ENCODE results near the gene GRIK2.

Gene GRIK2

DNA sequence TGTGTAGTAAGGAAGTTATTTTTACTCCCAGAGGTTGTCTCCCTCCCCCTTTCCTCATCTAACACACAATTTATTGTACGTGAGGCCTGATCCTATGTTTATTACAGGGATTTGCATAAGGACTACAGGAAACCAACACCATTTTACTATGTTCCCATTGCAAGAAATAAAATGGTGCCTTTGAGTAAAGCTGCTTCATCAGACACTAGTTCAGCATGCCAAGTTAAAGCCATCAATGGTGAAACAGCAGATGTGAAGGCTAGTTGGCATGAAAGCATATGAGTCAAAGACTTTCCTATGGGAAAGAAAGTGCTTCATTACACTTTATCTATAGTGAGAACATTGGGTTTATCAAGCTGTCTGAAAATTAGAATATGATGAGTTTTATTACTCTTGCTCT, 543.0 kb downstream of the GRIK2 start:
- no peak for FAIRE-seq
- no peak for DNase-seq (ENCODE audit: insufficient read length, low spot score)

GRCh38 chr6:101937108-101937507, 543.6 kb downstream of the GRIK2 start:
- no peak for FAIRE-seq
- no peak for DNase-seq (ENCODE audit: insufficient read length, low spot score)

- no peak for DNase-seq (ENCODE audit: insufficient read length, low spot score)
Measured at GRCh38 chr6:101940391-101940790, 546.9 kb downstream of the GRIK2 start.

GRCh38 chr6:101956961-101957360, 563.5 kb downstream of the GRIK2 start:
- FAIRE-seq: no peak
- DNase-seq (ENCODE audit: insufficient read length, low spot score): no peak

More at GRCh38 chr6:101940391-101940790, 546.9 kb downstream of the GRIK2 start:
- no peak for FAIRE-seq

- DNase-seq (ENCODE audit: insufficient read length, low spot score) (no peak), FAIRE-seq (no peak)
Measured at GRCh38 chr6:101961357-101961756, 567.8 kb downstream of the GRIK2 start.

GRCh38 chr6:101980924-101981323, 587.4 kb downstream of the GRIK2 start:
- FAIRE-seq: no peak
- DNase-seq (ENCODE audit: insufficient read length, low spot score): no peak

GRCh38 chr6:101986476-101986875, 593.0 kb downstream of the GRIK2 start:
- FAIRE-seq: no peak

GRCh38 chr6:101992286-101992685, 598.8 kb downstream of the GRIK2 start:
- FAIRE-seq (no peak), DNase-seq (ENCODE audit: insufficient read length, low spot score) (no peak)

More at GRCh38 chr6:101986476-101986875, 593.0 kb downstream of the GRIK2 start:
- DNase-seq (ENCODE audit: insufficient read length, low spot score): no peak

DNA sequence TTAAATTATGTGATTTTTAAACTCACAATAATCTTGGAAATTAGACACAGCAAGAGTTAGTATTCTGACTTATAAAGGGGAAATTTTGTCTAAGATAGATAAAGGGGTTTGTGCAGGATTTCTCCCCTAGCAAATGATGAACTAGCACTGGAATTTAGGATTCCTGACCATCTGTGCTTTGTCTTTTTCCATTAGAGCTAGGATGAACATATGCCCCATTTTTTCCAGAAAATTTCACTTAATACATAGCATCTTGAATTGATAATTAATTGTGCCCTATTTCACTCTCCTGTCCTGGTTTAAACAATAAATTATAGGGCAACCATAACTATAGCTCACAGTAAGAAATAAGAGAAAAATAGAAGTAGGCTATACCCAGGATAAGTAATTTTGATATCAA, 601.0 kb downstream of the GRIK2 start:
- FAIRE-seq (no peak), DNase-seq (ENCODE audit: insufficient read length, low spot score) (no peak)

GRCh38 chr6:102015431-102015830, 621.9 kb downstream of the GRIK2 start:
- DNase-seq (ENCODE audit: insufficient read length, low spot score) (no peak), FAIRE-seq (no peak)

- no peak for FAIRE-seq
Measured at GRCh38 chr6:102022281-102022680, 628.8 kb downstream of the GRIK2 start.

DNA sequence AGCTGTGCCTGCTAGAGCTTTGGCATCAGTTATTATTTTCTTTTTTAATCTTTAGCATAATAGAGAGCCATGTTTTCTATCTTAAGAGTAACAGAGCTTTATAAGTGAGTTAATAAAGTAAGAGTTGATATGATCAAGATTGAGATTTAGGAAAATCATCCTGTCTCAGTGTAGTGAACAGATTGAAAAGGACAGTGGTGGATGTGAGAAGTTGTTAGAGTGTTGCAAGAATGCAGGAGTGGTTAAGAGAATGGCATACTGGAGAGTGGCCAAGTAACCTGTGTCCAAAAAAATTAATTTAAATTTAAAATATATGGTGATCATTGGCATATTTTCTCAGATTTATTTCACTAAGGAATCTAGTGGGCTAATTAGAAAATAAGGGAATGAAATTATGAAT, 629.3 kb downstream of the GRIK2 start:
- DNase-seq (ENCODE audit: insufficient read length, low spot score): no peak
- no peak for FAIRE-seq

More at GRCh38 chr6:102022281-102022680, 628.8 kb downstream of the GRIK2 start:
- DNase-seq (ENCODE audit: insufficient read length, low spot score): no peak

- DNase-seq (ENCODE audit: insufficient read length, low spot score) (no peak), FAIRE-seq (no peak)
Measured at GRCh38 chr6:102023977-102024657, 630.6 kb downstream of the GRIK2 start.

GRCh38 chr6:102026649-102027048, 633.1 kb downstream of the GRIK2 start:
- DNase-seq (ENCODE audit: insufficient read length, low spot score): no peak
- no peak for FAIRE-seq

DNA sequence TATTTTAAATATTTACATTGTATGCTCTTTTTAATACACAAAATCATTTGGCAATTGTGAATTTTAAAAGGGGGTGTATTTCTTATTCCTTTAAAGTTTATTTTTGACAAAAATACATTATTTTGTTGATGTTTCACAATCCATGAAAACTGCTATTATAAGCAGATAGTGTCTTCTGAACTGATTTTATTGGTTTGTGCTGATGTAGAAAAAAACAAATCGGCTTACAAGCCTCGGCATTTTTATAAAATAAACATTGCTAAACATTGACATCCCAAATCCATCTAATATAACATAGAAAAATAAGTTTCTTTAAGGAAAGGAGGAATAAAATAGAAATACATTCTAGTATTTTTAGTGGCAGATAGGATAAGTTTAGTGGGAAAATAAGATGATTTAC, 634.7 kb downstream of the GRIK2 start:
- FAIRE-seq (no peak), DNase-seq (ENCODE audit: insufficient read length, low spot score) (no peak)

GRCh38 chr6:102038964-102039363, 645.5 kb downstream of the GRIK2 start:
- DNase-seq (ENCODE audit: insufficient read length, low spot score) (no peak), FAIRE-seq (no peak)

DNA sequence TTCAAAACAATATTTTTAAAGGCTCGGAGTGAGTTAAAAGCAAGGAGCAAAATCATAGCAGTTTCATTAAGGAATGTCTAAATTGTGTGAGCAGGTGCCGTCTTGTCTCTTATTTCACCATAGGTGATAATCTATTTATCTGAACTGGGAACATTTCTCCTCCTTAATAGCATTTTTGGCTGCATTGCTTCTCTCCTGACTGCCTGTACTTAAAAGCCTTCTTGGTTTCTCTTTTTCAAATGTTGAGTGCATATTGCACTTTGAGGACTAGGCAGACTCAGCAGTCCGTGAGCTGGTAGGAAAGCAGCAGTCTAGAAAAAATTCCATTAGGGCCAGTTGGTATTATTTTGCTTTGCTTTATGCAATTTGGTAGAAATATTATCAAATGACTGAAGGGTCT, 645.9 kb downstream of the GRIK2 start:
- FAIRE-seq: no peak
- no peak for DNase-seq (ENCODE audit: insufficient read length, low spot score)

DNA sequence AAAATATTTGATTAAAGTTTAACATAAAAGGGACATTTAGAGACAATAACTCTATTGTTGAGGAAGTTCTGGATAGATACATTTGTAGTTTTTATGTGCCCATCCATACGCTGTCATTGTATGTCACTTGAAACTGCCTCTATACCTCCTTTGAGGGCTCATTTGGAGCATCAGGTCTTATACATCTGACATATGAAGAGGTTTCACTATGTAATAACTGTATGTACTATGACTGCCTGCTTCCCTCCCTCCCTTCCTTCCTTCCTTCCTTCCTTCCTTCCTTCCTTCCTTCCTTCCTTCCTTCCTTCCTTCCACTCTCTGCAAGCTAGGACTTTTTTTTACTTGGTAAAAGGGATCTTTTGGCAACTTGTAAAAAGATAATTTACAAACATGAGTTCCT, 657.5 kb downstream of the GRIK2 start:
- DNase-seq (ENCODE audit: insufficient read length, low spot score) (no peak), FAIRE-seq (no peak)

DNA sequence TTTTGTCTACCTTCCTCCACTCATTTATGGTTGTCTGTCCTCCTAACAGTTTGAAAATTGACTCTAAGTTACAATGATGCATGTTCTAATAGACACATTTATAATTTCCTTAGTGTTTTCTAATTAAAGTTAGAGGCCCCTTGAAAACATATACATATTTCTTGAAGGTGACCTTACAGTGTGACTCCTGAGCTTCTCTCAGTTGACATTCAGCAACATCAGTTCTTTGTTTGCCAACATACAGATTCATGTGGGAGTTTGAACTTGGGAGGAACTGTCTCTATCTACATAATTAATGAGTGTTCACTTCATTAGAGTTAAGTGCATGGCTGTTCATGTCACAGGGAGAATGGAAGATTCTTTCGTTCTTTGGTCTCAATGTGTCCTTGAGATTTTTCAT, 658.2 kb downstream of the GRIK2 start:
- no peak for DNase-seq (ENCODE audit: insufficient read length, low spot score)
- no peak for FAIRE-seq

DNA sequence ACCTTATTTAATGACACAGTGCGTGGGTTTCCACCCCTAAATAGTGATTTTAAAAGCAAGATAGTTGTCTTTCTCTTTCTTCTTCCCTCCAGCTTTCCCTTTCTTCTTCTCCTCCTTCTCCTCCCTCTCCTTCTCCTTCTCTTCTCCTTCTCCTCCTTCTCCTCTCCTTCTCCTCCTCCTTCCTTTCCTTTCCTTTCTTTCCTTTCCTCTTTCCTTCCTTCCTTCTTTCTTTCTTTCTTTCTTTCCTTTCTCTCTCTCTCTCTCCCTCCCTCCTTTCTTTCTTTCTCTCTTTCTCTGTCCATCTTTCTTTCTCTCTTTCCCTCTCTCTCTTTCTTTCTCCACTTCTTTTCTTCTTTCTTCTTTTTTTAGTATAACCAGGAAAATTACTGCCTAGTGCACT, 670.6 kb downstream of the GRIK2 start:
- no peak for FAIRE-seq
- DNase-seq (ENCODE audit: insufficient read length, low spot score): no peak

DNA sequence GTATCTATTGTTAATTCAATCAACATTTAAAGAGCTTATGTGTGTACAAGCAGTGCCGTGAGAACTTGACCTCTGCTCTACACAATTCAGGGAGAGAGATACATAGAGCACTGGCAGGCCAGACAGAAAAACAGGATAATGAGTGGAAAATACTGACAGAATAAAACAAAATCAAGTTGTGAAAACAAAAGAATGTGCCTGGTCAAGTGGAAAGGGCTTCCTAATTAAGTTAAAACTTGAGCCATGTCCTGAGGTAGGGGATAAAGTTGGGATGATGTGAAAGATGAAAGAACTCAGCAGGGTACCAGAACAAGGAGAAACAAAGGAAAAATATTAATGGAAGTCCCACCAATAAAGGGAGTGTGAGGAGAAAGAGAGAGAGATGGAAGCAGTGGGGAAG, 672.8 kb downstream of the GRIK2 start:
- FAIRE-seq: no peak
- no peak for DNase-seq (ENCODE audit: insufficient read length, low spot score)

DNA sequence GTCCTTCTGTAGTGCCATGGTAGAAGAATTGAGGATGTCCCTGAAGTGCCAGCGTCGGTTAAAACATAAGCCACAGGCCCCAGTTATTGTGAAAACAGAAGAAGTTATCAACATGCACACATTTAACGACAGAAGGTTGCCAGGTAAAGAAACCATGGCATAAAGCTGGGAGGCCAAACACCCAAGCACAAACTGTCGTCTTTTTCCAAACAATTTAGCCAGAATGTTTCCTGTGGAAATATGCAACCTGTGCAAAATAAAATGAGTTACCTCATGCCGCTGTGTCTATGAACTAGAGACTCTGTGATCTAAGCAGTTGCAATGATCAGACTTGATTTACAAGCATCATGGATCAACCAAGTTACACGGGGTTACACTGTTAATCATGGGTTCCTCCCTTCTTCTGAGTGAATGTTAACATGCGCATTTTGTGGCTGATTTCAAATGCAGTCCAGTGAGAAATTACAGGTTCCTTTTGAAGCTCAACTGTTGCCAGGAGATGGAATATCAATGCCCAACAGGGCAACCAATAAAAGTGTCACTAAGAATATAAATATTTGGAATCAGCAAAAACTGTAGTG, 674.9 kb downstream of the GRIK2 start:
- DNase-seq (ENCODE audit: insufficient read length, low spot score): no peak
- FAIRE-seq: no peak

- no peak for FAIRE-seq
- DNase-seq (ENCODE audit: insufficient read length, low spot score): no peak
Measured at GRCh38 chr6:102075539-102075938, 682.0 kb downstream of the GRIK2 start.
